HG03565 (cell line): ENCODE results near the gene PPP4R2.

Experiments used
- ATAC-seq: cut with Tn5 transposase; IDR thresholded peaks from one replicate; pipeline ENCODE4 v1.9.1; 2021; ENCODE audit warnings: mild to moderate bottlenecking, moderate library complexity; ENCODE audit not compliant: unreplicated experiment

Gene PPP4R2

GRCh38 chr3:73107676-73108187, 111.1 kb downstream of the PPP4R2 start:
- no peak for ATAC-seq

- no peak for ATAC-seq
Observed at GRCh38 chr3:73108750-73109149, 112.1 kb downstream of the PPP4R2 start.

GRCh38 chr3:73110530-73110929, 113.9 kb downstream of the PPP4R2 start:
- no peak for ATAC-seq

- no peak for ATAC-seq
Observed at GRCh38 chr3:73114711-73115110, 118.1 kb downstream of the PPP4R2 start.

- no peak for ATAC-seq
Observed at GRCh38 chr3:73115806-73116205, 119.2 kb downstream of the PPP4R2 start.
